ENCODE results near the gene ERBB2.

The ERBB2 gene

DNA sequence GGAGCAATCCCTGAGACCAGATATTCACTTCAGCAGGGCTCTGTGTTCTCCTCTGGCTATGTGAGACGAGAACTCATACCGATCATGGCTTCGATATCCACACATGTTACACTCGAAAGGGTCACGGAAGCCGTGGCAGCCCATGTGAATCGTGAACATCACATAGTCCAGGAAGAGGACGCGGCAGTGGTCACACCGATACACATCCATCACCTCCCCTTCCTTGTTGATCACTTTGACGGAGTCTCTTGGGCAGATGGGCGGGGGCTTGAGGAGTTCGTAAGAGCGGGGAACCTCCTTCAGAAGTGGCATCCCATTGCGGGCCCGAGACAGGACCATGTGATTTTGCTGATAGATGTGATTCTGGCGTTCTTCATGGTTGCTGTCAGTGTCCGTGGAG is 65.9 kb downstream of the ERBB2 start:
- no peak for DNase-seq

DNA sequence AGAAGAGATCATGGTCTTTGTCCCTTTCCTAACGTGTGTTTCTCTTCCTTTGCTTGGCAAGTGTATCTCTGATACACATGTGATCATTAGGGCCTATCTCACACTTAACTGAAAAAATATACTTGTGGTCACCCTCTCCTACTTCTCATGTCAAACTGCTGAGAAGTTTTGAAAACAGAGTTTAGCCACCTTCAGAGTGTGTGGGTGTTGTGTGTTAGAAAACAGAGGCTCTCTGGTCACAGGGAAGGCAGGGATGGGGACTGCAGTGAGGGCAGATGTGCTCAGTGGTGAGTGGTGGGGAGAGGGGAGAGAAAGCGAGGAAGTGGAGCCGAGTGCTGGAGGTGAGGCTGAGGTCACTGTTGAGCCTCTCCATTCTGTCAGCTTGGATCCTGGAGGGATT is 67.3 kb downstream of the ERBB2 start:
- DNase-seq = no peak

- DNase-seq = peak; percentile 59
These were observed 70.2 kb downstream of the ERBB2 start for GRCh38 chr17:39769974-39770587.

DNA sequence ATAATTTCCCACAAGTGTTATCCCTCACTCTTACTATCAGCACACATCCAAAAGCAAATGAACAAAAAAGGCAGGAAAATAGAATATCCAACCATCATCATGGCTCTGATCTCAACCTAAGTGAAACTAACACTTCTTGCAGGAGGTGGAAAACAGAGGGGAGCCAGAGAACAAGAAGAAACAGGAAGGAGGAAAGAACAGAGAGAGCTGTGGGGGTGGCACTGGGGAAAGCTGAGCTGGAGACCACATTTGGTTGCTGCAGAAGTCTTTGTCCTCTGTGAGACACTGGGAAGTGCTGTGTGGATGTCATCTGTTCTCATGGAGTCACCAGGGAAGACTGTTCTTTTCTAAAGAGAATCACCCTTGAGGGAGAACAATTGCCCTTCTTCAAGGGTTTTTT is 72.6 kb downstream of the ERBB2 start:
- DNase-seq = no peak

- DNase-seq = no peak
These were observed 73.4 kb downstream of the ERBB2 start for GRCh38 chr17:39772987-39773934.

DNA sequence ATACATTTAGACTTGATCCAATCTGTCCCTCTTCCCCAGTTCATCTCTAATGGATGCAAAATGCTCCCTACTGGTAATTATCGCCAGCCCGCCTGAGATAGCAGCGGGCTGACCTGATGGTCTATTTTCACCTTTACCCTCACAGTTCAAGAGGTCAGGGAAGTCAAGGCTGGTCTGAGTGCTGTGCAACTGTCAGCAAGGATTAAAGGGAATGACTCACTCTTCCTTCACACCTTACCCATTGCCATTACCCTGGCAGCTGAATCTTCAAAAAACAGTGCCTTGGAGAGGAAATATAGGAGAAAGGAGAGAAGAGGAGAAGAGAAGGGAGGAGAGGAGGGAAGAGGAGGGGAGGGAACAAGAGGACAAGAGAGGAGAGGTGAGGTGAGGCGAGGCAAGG is 74.2 kb downstream of the ERBB2 start:
- DNase-seq = no peak

DNA sequence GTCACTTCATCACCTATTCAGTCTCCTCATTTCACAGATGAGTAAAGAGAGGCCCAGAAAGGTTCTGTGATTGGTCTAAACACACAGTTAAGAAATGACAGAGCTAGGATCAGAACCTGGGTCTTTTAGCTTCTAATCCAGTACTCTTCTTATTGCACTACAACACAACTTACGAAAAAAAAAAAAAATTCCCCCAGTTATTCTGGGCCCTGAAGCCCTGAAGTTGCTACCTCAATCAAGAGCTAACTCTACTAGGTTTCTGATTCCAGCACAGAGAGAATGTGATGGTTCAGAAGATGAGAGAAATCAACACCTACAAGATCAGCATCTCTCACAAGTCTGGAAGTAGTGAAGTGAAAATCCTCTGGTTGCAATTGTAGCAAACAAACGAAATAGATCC is 75.2 kb downstream of the ERBB2 start:
- DNase-seq = no peak

GRCh38 chr17:39776252-39776651 is 76.4 kb downstream of the ERBB2 start:
- no peak for DNase-seq

- DNase-seq = no peak
These were observed 77.9 kb downstream of the ERBB2 start for GRCh38 chr17:39777534-39778365.
